ENCODE measurements around the gene HOXC10.

Gene HOXC10

GRCh38 chr12:54017027-54017788, 32.3 kb downstream of the HOXC10 start:
- no peak for DNase-seq

GRCh38 chr12:54017878-54018467, 33.0 kb downstream of the HOXC10 start:
- peak; percentile 84 for DNase-seq

GRCh38 chr12:54018468-54018984, 33.6 kb downstream of the HOXC10 start:
- DNase-seq: no peak

- no peak for DNase-seq
Observed at GRCh38 chr12:54019091-54019811, 34.3 kb downstream of the HOXC10 start.

- no peak for DNase-seq
Observed at GRCh38 chr12:54019924-54020590, 35.1 kb downstream of the HOXC10 start.

- no peak for DNase-seq
Observed at GRCh38 chr12:54020591-54021405, 35.9 kb downstream of the HOXC10 start.

GRCh38 chr12:54021432-54022013, 36.6 kb downstream of the HOXC10 start:
- no peak for DNase-seq

- no peak for DNase-seq
Observed at GRCh38 chr12:54022960-54023884, 38.3 kb downstream of the HOXC10 start.

GRCh38 chr12:54024127-54024526, 39.2 kb downstream of the HOXC10 start:
- DNase-seq: no peak

GRCh38 chr12:54024581-54025305, 39.8 kb downstream of the HOXC10 start:
- DNase-seq: no peak

GRCh38 chr12:54025499-54026405, 40.8 kb downstream of the HOXC10 start:
- no peak for DNase-seq

- no peak for DNase-seq
Observed at GRCh38 chr12:54026640-54027441, 41.9 kb downstream of the HOXC10 start.

GRCh38 chr12:54027442-54027786, 42.5 kb downstream of the HOXC10 start:
- DNase-seq: no peak

- DNase-seq: no peak
Observed at GRCh38 chr12:54028314-54029201, 43.6 kb downstream of the HOXC10 start, which contains the start of gene HOXC6. TSS of gene HOXC6 (plus strand) at chr12:54028440. CDS start at chr12:54028522, 82 bp downstream.

- no peak for DNase-seq
Observed at GRCh38 chr12:54029529-54030441, 44.8 kb downstream of the HOXC10 start.

- DNase-seq: no peak
Observed at GRCh38 chr12:54030442-54030801, 45.5 kb downstream of the HOXC10 start.
